HG02623 (cell line): Measurements from ENCODE around the gene SH3BGRL2.
A peak's percentile ranks its signal among the peaks of the same experiment; 100 is the strongest.

Experiments used
- ATAC-seq: cut with Tn5 transposase; IDR thresholded peaks from one replicate; pipeline ENCODE4 v1.9.1; 2021; ENCODE audit warnings: moderate library complexity; ENCODE audit not compliant: unreplicated experiment

The SH3BGRL2 gene

GRCh38 chr6:79694623-79695343 lies 63.7 kb downstream of the SH3BGRL2 start:
- ATAC-seq: no peak

- no peak for ATAC-seq
Observed at GRCh38 chr6:79697430-79697829, 66.3 kb downstream of the SH3BGRL2 start.

- ATAC-seq: no peak
Observed at GRCh38 chr6:79699606-79700005, 68.5 kb downstream of the SH3BGRL2 start.

GRCh38 chr6:79702691-79703090 lies 71.6 kb downstream of the SH3BGRL2 start:
- no peak for ATAC-seq

GRCh38 chr6:79704200-79704599 lies 73.1 kb downstream of the SH3BGRL2 start:
- no peak for ATAC-seq

GRCh38 chr6:79705456-79705995 lies 74.4 kb downstream of the SH3BGRL2 start:
- no peak for ATAC-seq

- ATAC-seq: no peak
Observed at GRCh38 chr6:79706527-79706926, 75.4 kb downstream of the SH3BGRL2 start.

GRCh38 chr6:79707621-79708020 lies 76.5 kb downstream of the SH3BGRL2 start:
- no peak for ATAC-seq

- ATAC-seq: no peak
Observed at GRCh38 chr6:79708095-79708791, 77.1 kb downstream of the SH3BGRL2 start.

GRCh38 chr6:79710127-79710526 lies 79.0 kb downstream of the SH3BGRL2 start:
- no peak for ATAC-seq

- no peak for ATAC-seq
Observed at GRCh38 chr6:79711167-79711566, 80.0 kb downstream of the SH3BGRL2 start.

GRCh38 chr6:79712144-79712543 lies 81.0 kb downstream of the SH3BGRL2 start:
- ATAC-seq: no peak

- no peak for ATAC-seq
Observed at GRCh38 chr6:79712616-79713135, 81.5 kb downstream of the SH3BGRL2 start.

- ATAC-seq: peak; percentile 65
Observed at GRCh38 chr6:79713701-79714322, 82.7 kb downstream of the SH3BGRL2 start.

GRCh38 chr6:79717989-79718388 lies 86.9 kb downstream of the SH3BGRL2 start:
- ATAC-seq: no peak

- ATAC-seq: no peak
Observed at GRCh38 chr6:79718509-79719247, 87.5 kb downstream of the SH3BGRL2 start.

GRCh38 chr6:79719248-79719960 lies 88.3 kb downstream of the SH3BGRL2 start:
- ATAC-seq: no peak

- no peak for ATAC-seq
Observed at GRCh38 chr6:79724816-79725215, 93.7 kb downstream of the SH3BGRL2 start.

GRCh38 chr6:79731471-79731870 lies 100.3 kb downstream of the SH3BGRL2 start:
- no peak for ATAC-seq

GRCh38 chr6:79733388-79733787 lies 102.3 kb downstream of the SH3BGRL2 start:
- ATAC-seq: no peak
